Measurements from ENCODE around the gene GATD1.

DNA sequence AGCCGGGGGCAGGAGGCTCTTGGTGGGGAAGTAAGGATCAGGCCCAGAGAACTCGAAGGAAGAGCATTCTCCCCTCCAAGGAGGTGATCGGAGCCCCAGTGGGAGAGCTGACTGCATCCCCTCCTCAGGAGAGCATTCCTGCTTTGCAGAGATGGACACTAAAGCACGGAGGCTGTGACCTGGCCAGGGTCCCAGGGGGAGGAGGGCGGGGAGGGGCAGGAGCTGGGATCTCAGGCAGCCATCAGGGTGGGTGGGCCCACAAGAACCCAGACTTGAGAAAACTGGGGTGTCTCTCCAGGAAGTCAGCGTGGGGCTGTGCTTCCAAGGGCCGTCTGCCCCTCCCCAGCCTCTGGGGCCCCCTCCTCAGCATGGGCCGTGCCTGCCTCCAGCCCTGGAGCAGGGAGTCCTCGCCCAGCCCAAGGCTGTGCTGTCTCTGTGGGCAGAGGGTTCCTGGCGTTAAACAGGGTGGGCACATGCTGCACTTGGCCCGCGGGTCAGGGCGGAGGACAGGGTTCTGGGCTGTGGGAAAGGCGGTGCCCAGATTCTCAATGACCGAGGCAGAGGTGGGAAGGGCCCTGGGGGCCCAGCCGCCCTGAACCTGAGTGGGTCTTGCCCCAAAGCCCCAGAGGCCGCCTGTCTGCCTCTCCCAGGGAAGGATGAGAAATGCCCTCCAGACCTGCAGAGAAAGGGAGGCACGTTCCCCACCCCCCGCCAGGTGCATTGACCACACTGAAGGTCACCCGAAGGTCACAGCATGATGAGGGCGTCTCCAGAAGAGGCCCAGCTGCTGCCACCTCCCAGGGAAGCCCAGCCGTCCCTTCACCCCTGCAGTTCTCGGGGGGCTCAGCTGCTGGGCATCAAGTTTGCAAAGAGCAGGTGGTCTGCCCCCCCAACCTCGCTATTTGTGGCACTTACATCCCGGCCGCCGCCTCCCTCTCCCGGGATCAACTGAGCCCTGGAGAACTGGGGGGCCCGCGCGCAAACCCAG lies 12.0 kb upstream of the GATD1 start:
- no peak for TF ChIP-seq POLR2A (IDR thresholded peaks at IDR 0.05)
- TF ChIP-seq, protein P1, sequence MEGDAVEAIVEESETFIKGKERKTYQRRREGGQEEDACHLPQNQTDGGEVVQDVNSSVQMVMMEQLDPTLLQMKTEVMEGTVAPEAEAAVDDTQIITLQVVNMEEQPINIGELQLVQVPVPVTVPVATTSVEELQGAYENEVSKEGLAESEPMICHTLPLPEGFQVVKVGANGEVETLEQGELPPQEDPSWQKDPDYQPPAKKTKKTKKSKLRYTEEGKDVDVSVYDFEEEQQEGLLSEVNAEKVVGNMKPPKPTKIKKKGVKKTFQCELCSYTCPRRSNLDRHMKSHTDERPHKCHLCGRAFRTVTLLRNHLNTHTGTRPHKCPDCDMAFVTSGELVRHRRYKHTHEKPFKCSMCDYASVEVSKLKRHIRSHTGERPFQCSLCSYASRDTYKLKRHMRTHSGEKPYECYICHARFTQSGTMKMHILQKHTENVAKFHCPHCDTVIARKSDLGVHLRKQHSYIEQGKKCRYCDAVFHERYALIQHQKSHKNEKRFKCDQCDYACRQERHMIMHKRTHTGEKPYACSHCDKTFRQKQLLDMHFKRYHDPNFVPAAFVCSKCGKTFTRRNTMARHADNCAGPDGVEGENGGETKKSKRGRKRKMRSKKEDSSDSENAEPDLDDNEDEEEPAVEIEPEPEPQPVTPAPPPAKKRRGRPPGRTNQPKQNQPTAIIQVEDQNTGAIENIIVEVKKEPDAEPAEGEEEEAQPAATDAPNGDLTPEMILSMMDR (IDR thresholded peaks at IDR 0.05) = no peak

Data from testis (tissue), 2 donors.